Mucosa of descending colon (tissue), 3 donors: ENCODE results near the gene DOC2B. TPM values are rescaled to one million over a fixed set of nuclear protein-coding genes. Genes with fewer than 3 reads are reported as not detected.
"Not testable (repeated sequence)": the region's sequence is repeated elsewhere in the genome, so short reads cannot be mapped to it uniquely, and the experiment has no call there.

ENCODE experiments used
- ATAC-seq: fragments of 200-7000 bp; cut with Tn5 transposase; one replicate; pipeline ENCODE4 v1.9.1; 2020; ENCODE audit warnings: mild to moderate bottlenecking, moderate library complexity
- DNase-seq, 3 donors: peaks; one replicate each; pipeline ENCODE4 v3.0.0-alpha.2; 2020
- H3K36me3 ChIP-seq: fragments of 200-600 bp; one replicate; pipeline ENCODE4 v1.8.0; 2021; ENCODE audit warnings: low read depth, mild to moderate bottlenecking
- H3K4me1 ChIP-seq: fragments of 200-600 bp; one replicate; pipeline ENCODE4 v1.8.0; 2021; ENCODE audit warnings: low read depth, mild to moderate bottlenecking
- H3K4me3 ChIP-seq: fragments of 200-600 bp; one replicate; pipeline ENCODE4 v1.8.0; 2021; ENCODE audit warnings: mild to moderate bottlenecking
- H3K9me3 ChIP-seq: fragments of 200-600 bp; one replicate; pipeline ENCODE4 v1.8.0; 2021; ENCODE audit warnings: mild to moderate bottlenecking
- CTCF ChIP-seq: fragments of 200-600 bp; IDR thresholded peaks from one replicate; pipeline ENCODE4 v1.8.0; 2022; ENCODE audit warnings: antibody characterized with exemption, mild to moderate bottlenecking
- intact Hi-C, 2 donors: fragments of 100-400 bp; cut with DNase I in 1 of 2; cut with micrococcal nuclease in 1 of 2; formaldehyde crosslinking; loops; one replicate each; pipeline versions ENCODE4 v1.11.0 to v1.11.1; 2022; cut with DNase I, micrococcal nuclease
- total RNA-seq, 3 donors: library from RNA; stranded (reverse); fragmentation: NEBNext Ultra II Directional in 2 of 3; extraction: Animal tissue kit (Norgen Biotek cat#: 25700) in 2 of 3; gene quantifications; one replicate each; pipeline versions ENCODE4 v1.2.1 to v1.2.4, GENCODE V29; 2021 to 2023
- donor health status: DM: no; HTN: no; CAD: no; lungs with moderate emphysema.
- donor health status: DM: no; HTN: no; CAD: no.
- donor health status: DM: no; HTN: yes; CAD: no.

The DOC2B gene
- total RNA-seq, 3 donors from 2014 or later = 3.2 to 6.7 (median 4.0) TPM

GRCh38 chr17:136531-136930 lies 44.9 kb downstream of the DOC2B start:
- DNase-seq = peak in 2 of 3 donors; percentile 84 to 91
- H3K36me3 ChIP-seq, intact Hi-C loops, H3K4me3 ChIP-seq, H3K4me1 ChIP-seq, H3K9me3 ChIP-seq: not testable (repeated sequence)
- TF ChIP-seq CTCF = peak; percentile 24
- peak; percentile 87 for ATAC-seq

- DNase-seq, H3K9me3 ChIP-seq, ATAC-seq, H3K4me3 ChIP-seq, H3K36me3 ChIP-seq, intact Hi-C loops, H3K4me1 ChIP-seq: not testable (repeated sequence)
These were observed 45.6 kb downstream of the DOC2B start for GRCh38 chr17:135895-136294.

- ATAC-seq, H3K4me1 ChIP-seq, H3K36me3 ChIP-seq, intact Hi-C loops, H3K4me3 ChIP-seq, H3K9me3 ChIP-seq: not testable (repeated sequence)
- DNase-seq = peak in 1 of 3 donors; percentile 8
These were observed 46.4 kb downstream of the DOC2B start for GRCh38 chr17:135022-135421.

- ATAC-seq (peak; percentile 87), DNase-seq (peak in 2 of 3 donors; percentile 5 to 61)
- H3K4me3 ChIP-seq, H3K4me1 ChIP-seq, H3K9me3 ChIP-seq, intact Hi-C loops, H3K36me3 ChIP-seq: not testable (repeated sequence)
These were observed 47.1 kb downstream of the DOC2B start for GRCh38 chr17:134332-134785.

- ATAC-seq, H3K4me3 ChIP-seq, intact Hi-C loops, H3K36me3 ChIP-seq, H3K4me1 ChIP-seq, H3K9me3 ChIP-seq: not testable (repeated sequence)
- peak in 2 of 3 donors; percentile 18 to 47 for DNase-seq
These were observed 47.5 kb downstream of the DOC2B start for GRCh38 chr17:133932-134331.

GRCh38 chr17:118339-118917 lies 63.0 kb downstream of the DOC2B start:
- H3K36me3 ChIP-seq, H3K4me3 ChIP-seq, H3K4me1 ChIP-seq, intact Hi-C loops, ATAC-seq, H3K9me3 ChIP-seq: not testable (repeated sequence)
- DNase-seq = peak in 2 of 3 donors; percentile 69 to 86
- TF ChIP-seq CTCF = peak; percentile 76

GRCh38 chr17:113111-113510 lies 68.3 kb downstream of the DOC2B start:
- H3K9me3 ChIP-seq, H3K4me3 ChIP-seq, DNase-seq, intact Hi-C loops, H3K36me3 ChIP-seq, ATAC-seq, H3K4me1 ChIP-seq: not testable (repeated sequence)

Other genes with a start within 250 kb of the DOC2B start
- not detected for gene SCGB1C2, start 44.1 kb downstream of the DOC2B start, total RNA-seq
- gene RPH3AL, start 171.2 kb upstream of the DOC2B start, total RNA-seq = 10 to 100 TPM; 24.0 to 44.1 (median 36.7) TPM